NCI-H1092 treated with DMSO at 0.1 percent for 48 hours (cell line): ENCODE results near the gene KIAA1210.

Experiments
- DNase-seq: peaks from one replicate; lab custom pipeline; 2025; lab: John Stamatoyannopoulos, UW

Gene KIAA1210

DNA sequence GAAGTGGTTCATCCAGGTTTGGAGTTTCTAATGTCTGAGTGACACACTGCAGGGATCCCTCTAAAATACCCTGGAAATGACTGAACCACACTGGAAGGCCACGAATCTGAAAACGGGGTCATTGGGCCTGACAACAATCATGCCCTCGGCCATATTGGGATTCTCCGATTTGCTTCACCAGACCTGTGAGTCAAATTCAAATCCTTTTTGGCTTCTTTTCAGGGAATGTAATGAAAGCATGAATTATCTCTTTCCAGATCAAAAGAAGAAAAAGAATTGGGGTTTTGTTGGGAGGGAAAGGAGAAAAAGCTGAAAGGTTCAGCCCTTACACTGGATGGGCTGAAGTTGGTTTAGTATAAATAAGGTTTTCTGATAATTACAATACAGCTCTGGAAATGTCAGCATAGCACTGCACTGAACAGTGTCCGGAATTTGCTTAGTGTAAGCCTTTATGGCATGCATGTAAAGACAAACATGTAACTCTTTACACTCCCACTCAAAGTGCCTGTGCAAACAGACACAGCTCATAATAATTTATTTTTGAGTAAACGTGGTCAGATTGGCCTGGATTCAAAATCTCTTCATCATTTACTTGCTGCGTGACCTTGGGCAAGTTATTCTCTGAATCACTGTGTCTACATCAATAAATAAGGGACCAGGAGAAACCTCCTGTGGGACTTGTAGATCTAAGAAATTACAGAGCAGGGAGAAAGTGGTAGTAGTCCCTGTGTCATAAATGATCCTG, 33.4 kb downstream of the KIAA1210 start:
- no peak for DNase-seq

DNA sequence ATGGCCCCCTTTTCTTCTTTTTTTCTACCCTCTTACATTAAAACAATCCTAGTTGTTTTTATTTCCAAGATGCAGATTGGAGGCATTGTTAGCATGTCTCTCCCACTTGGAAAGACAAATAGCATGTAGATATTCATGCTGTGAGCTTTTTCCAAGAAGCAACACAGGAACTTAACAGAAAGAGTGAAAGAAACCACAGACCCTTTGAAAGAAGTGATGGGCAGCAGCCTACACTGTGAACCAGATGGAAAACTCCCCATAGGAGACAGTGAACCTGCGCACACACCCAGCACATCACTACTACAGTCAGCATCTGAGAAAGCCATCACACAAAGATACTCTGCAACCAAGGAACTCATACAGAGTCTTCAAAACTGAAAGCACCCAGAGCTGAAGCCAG, 37.0 kb downstream of the KIAA1210 start:
- DNase-seq: no peak

DNA sequence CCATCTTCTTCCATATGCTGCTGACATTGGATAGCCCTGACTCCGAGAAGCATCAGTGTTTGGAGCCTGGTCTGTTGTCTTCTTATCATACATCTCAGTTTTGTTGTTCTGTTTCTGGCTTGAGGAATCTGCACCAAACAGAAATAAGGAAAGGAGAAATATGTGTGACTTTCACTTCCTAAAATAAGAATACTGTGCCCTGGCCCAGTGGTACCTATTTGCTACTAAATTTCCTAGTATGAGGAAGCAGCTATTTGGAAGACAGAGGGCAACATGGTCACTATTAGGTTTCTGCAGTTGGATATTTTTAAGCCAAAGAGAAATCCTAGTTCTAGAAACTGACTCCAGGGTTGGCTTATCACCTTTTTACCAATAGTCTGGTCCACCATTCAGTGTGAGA, 38.0 kb downstream of the KIAA1210 start:
- DNase-seq: no peak

DNA sequence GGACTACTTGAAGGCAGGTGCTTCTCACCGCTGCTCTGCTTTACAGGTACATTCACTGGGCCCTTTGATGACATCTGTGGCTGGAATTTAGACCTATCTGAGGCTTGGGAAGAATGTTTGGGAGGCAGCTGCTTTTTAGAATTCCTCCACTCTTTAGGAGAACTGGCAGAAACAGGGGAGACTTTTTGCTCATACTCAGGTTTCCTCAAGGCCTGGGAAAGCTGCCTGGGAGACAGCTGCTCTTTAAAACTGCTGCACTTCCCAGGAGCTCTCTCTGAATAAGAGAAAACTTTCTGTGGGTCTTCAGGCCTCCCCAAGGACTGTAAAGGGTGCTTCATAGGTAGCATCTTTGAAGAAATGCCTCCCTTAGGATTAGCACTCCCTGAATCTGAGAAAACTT, 40.5 kb downstream of the KIAA1210 start:
- DNase-seq: no peak

DNA sequence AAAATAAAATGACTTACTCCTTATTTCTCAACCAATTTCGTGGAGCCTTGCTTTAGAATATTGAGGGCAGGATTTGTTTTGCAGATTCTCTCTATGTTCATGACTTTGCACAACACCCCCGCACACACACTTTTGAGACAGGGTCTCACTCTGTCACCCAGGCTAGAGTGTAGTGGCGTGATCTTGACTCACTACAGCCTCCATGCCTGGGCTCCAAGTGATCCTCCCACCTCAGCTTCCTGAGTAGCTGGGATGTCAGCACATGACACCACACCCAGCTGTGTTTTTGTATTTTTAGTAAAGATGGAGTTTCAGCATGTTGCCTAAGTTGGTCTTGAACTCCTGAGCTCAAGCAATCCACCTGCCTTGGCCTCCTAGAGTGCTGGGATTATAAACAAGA, 42.8 kb downstream of the KIAA1210 start:
- no peak for DNase-seq

DNA sequence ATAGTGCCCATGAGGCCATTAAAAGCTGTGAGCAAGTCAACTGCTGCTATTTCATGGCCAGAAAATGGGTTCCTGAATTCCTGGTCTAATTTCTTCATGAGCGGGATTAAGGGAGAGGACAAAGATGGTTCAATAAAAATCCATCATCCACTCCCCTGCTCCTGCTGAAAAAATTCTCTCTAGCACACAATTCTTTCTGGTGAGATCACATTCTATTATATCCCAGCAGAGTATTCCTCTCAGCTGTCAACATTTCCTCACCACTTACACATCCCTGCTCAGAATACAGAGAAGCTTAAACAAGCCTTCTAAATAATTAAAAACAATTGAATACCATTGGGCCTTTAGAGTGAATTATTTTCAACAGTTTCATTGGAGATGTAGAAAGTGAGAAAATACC, 45.3 kb downstream of the KIAA1210 start:
- DNase-seq: no peak

DNA sequence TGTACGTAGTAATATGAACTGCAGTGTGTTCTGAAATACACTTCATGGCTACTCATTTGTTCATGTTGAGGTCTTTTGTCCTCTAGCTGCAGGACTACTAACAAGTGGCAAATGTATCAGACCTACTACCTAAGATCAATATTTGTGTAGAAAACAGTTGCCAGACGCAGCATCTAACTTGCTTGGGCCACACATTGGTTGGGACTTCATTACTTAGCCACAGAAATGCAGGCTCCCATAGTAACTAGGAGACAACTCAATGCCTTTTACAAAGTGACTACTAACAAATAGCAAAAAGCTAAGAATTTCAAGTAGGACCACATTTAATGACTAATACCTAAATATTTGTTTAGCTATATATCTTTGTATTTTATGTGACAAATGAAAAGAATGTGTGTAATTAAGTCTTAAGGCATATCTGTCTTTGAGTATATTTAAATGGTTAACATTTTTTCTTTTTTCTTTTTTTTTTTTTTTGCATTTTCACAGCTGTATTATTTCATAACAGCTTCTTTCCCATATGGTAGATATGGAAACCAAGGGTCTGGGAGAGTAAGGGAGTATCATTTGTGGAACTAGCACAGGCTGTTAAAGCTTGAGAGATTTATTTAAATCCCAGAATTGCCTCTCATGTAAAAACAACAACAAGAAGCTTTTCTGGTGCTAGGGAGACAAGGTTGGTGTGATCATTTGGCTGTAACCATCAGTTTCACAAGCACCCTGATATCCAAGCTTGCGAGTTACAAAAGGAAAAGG, 52.2 kb downstream of the KIAA1210 start:
- no peak for DNase-seq

DNA sequence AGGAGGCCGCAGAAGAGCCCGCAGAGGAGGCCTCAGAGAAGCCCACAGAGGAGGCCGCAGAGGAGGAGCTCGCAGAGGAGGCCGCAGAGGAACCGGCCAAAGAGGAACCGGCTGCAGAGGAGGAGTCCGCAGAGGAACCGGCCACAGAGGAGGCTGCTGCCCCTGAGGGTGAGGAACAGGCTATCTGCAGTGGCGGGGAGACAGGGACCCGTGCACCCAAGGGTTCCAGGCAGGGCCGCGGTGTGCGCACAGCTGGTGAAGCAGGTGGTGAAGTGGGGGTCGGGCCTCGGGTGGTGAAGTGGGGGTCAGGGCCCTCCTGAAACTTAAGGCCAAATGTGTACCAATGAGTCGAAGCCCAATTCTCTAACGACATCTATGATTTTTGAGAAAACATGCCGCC, 53.7 kb downstream of the KIAA1210 start:
- no peak for DNase-seq

DNA sequence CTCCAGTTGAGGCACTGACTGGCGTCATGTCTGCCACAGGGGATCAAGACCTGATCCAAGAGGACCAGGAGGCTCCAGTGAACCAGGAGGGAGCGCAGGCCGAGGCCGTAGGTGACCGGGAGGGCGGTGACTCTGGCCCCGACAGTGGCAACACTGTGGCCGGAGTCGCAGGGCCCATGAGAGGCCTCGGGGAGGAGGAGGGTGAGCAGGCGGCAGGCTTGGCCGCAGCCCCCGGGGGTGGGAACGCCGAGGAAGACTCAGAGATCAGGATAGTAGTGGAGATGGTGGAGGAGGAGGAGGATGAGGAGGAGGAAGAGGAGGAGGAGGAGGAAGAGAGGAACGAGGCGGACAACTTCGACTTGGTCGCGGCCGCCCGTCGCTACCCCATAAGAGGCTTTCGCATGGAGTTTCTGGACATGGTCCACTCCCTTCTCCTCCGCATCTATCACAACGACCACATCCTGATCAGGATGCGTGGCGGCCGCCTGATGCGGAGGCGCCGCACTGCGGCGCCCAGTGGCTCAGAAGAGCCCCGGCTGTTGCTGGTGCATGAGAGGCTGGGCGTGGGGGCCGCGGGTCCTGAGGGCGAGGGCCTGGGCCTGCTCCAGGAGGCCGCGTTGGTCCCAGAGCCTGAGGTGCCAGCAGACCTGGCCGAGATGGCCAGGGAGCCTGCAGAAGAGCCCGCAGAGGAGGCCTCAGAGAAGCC, 54.3 kb downstream of the KIAA1210 start:
- no peak for DNase-seq

DNA sequence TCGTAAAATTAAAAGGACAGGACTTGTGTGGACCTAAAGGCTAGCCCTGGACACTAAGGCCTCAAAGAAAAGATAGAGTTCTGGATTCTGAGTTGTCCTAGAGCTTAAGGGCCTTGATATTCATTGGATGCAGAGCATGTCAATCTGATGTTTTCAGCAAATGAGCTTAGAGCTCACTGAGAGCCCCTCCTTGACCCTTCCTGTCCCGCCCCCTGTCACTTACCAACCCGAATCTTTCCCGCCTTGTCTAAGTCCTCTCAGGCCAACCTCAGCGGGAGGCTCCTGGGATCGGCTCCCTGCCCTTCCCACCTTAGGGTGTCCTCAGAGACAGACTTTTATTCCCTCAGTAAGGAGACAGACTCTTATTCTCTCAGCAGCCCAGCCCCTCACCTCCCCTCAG, 54.9 kb downstream of the KIAA1210 start, which contains the start of gene CT47C1:
TSS of gene CT47C1 (plus strand) at position 250 of the 400 bp plus-strand sequence. CDS start 233 bp downstream, outside the sequence.
- no peak for DNase-seq

DNA sequence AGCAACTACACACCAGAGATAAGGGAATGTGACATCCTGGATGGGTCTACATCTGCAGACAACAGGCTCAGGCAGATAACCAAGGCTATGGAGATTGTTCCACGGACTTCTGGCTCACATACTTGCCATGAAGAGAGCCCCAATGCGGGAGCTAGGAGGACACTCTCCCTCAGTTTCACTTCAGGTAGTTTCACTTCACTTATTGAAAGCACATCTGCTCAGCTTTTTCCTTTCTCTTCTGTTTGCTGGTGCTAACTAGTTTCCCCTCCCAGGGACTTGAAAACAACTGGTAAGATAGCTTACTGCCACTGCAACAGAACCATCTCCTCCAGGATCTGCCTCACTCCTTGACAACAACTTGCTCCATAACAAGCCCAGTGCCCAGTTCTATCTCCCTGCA, 56.2 kb downstream of the KIAA1210 start:
- no peak for DNase-seq

DNA sequence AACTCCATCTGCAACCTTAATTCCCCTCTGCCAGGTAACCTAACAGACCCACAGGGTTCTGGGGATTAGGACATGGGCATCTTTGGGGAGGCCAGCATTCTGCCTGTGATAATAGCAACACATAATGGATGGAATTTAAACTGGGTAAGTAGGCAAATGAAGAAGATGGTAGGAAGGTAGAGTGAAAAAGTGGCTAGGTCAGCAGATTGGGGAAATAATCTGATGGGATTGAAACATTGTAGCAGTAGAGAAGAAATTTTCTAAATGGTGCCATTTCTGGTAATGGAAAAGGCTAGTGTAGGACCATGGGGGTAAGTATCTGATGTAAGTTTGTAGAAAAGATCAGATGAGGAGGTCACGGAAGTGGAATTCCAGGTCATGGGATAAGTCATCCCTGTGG, 57.9 kb downstream of the KIAA1210 start:
- no peak for DNase-seq

DNA sequence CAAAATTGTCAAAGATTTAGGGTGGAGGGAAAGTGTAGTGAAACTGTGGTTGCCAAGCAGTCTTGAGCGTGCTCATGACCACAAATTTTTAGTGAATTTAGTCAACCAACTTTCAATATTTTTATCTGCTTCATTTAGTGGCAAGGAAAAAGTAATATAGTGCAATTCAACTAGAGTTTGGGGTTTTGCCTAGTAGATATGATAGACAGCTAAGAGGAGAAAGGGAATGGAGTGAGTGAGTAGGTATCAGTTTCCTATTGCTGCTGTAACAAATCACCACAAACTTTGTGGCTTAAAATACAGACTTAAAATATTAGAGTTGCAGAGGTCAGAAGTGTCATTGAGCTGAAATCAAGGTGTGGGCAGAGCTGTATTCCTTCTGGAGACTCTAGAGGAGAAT, 58.5 kb downstream of the KIAA1210 start:
- no peak for DNase-seq

DNA sequence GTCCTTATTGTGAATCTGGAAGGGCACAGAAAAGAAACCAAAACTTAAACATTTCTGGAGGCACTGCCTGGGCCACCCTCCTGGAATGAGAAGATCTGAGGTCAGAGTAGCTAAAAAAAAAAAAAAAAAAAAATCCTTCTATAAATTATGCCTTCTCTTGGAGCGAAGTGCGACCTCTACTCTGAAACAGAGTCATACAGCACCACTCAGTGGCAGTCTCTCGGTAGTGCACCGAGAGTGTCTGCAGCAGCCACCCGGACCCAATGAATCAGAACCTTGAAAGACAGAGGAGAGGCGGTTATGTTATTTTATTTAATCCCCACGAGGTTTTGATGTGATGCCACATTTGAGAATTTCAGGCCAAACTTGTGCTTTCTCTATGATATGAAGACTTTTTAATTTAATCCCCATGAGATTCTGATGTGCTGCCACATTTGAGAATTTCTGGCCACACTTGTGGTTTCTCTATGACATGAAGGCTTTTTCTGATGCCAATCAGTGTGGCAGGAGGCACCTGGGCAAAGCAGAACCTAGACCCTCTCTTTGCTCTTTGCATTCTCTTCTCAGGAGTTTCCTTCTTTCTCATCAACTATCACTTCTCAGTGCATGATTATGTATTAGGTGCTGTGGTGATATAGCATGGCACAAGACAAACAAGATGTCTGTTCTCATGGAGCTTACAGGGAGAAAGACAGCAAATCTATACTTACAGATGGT, 60.4 kb downstream of the KIAA1210 start:
- DNase-seq: peak; percentile 12

DNA sequence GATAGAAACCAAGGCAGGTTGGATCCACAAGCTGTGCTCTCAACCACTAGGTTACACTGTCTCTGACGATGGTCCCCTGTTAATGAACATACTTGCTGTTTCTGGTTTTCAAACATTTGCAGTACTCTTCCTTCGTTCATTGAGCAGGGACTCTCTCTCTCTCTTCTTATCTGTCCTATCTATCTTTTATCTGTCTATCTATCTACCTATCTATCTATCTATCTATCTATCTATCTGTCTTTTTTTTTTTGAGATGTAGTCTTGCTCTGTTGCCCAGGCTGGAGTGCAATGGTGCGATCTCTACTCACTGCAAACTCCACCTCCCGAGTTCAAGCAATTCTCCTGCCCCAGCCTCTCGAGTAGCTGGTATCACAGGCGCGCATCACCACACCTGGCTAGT, 64.2 kb downstream of the KIAA1210 start:
- DNase-seq: no peak

DNA sequence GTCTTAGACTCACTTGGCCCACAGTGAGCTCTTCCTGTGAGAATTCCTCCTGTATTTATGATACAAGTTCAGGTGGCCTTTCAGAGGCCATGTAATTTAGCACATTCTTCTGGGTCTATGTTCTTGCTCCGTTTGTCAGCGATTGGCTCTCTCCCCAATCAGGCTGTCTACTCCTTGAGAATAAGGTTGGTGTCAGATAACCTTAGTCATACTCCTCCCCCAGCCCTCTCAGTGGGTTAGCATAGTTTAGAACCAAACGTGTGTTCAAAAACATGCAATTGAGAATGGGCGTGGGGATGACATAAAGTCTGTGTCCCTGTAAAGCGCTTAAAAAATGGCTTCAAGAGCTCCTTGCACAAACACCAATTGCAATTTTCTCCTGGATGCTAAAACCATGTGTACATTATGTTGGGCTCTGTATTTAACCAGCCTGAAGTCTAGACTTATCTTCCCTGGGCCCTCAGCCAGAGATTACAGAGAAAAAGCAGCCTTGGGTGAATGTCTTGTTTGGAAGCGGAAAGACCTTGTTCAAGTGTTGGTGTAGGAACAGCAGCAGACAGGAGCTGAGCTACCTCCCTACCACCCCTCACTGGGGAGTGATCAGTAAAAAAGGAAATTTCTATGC, 64.8 kb downstream of the KIAA1210 start:
- DNase-seq: no peak

DNA sequence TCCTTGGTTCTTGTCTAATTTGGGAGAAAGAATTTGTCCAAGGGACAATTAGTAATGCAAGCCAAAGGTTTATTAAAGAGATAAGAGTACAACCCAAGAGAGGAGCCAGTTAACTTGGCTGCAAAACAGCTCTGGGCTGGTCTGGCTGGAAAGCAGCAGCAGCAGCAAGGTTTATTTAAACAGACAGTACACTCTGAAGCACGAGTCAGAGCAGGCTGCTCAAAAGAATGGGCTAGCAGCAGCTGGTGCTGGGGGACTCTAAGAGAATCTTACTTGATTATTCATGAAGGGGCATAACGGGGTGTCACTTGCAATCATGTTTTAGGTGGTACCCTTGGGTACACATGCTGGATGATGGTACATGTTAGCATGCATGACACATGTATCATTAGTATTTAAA, 71.9 kb downstream of the KIAA1210 start:
- no peak for DNase-seq

DNA sequence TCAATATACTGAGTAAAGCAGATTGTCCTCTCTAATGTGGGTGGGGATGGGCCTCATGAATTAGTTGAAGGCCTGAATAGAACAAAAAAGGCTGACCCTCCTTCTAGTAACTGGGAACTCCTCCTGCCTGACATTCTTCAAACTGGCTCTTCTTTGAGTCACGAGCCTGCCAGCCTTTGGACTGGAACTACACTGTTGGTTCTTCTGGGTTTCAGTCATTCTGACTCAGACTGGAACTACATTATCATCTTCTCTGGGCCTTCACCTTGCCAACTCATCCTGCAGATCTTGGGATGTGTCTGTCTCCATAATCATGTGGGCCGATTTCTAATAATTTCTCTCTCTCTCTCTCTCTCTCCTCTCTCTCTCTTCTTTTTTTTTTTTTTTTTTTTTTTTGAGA, 81.7 kb downstream of the KIAA1210 start:
- no peak for DNase-seq

DNA sequence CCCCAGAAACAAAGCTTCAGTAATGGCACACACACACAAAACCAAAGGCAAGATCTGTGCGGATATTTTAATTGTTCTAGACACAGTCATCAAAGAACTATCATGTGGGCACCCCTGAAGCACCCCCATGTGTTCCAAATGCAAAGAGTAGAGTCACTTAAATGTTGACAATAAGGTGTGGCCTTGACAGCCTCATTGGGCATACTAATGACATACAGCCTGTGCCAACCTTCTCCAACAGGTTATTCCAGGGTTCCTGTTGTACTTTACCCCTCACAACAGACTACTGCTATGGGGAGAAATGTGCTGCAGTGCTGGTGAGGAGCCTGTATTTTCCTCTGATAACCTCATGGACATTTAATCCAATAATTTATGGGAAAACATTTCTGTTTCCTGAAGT, 84.6 kb downstream of the KIAA1210 start:
- DNase-seq: no peak

DNA sequence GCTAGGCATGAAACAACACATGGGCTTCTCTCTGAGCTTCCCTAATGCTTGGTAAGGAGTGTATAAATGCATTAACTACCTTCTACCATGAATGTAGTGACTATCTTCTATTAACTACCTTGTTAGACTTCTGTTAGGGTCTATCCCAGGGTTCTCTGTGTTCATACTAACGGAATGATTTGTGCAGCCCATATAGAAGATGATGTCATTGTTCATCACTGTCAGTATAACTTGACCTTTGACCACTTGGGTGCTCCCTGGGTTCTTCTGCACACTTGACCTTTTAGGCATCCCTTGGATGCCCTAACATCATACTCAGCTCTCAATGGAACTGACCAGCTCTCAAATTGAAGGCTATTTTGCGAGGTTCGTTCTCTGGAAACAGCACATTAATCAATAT, 85.6 kb downstream of the KIAA1210 start:
- no peak for DNase-seq

DNA sequence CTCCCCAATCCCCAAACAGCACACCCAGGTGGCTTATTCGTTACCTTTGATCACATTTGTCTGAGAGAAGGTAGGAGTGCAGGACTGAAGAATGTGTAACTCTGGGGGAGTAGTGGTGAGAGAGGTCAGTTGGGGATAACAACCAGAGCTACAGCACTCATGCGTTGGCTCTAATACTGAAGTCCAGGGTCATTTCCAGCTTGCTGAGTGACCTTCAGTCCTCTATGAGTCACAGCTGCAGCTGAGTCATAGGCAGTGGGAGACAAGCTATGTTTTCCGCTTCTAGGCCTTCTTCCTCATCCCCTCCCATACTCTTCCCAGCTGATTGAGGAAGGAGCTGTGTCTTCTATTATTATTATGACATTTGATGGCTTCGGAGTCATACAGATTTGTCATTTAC, 86.4 kb downstream of the KIAA1210 start:
- DNase-seq: no peak

DNA sequence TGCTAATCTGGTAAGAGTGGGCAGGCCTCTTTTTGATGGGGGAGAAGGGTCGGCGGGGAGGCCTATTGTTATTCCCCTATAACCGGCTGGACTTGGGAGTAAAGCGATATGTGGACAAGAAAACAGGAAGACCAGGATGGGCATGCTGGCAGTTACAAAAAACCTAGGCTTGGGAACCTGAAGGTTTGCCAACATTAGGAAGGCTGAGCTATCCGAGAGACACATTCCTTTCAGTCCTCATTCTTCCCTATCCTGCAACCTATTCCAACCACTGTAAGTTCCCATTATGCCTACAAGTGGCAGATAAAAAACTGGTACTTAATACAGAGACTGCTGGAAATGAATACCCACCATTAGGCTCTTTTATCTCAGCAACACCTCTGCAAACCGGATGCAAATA, 87.2 kb downstream of the KIAA1210 start:
- no peak for DNase-seq
